ENCODE data around the gene COQ2. TPM values are rescaled to one million over a fixed set of nuclear protein-coding genes. Genes with fewer than 3 reads are reported as not detected.

Gene COQ2
- total RNA-seq, 2 experiments from 2014 or later: 12.1 to 14.4 TPM

GRCh38 chr4:83267830-83268475, 16.6 kb downstream of the COQ2 start:
- Histone ChIP-seq H3K4me2 (ENCODE audit: low read length) (no peak overlapping the region), H3K36me3 (ENCODE audit: insufficient read depth, low read length) (peaks cover 85% of the 10 kb centered on the region), H4K20me1 (ENCODE audit: insufficient read depth, low read length) (no peaks in the 10 kb centered on the region), H3K9me2 (ENCODE audit: insufficient read depth, low read length) (no peaks in the 10 kb centered on the region), H2AFZ (ENCODE audit: low read length) (no peak overlapping the region), H3K4me1 (ENCODE audit: insufficient read depth, low read length, poor library complexity, severe bottlenecking) (no peaks in the 10 kb centered on the region), H3K4me3 (ENCODE audit: low read depth, low read length, poor library complexity, severe bottlenecking) (no peak overlapping the region), H3K9me3 (ENCODE audit: low read length) (no peaks in the 10 kb centered on the region), H3K27ac (ENCODE audit: low read depth, low read length, poor library complexity, severe bottlenecking) (no peak overlapping the region), H3K79me2 (ENCODE audit: insufficient read depth, low read depth, low read length) (no peaks in the 10 kb centered on the region)
- BruUV-seq (replicated peaks): no TSS peak
- intact Hi-C loops (cut with micrococcal nuclease; ENCODE audit: unreplicated experiment): no loop called here
- ChIA-PET POLR2A (interaction anchor here (1.0 to 2.7 kb wide), 3 partner anchors 12 to 232 kb away, joined by 3 to 12 read pairs (median 11); partner anchors contain the start of gene COPS4), CTCF (ENCODE audit: unreplicated experiment) (interaction anchor here (1.2 kb wide), 1 partner anchor 12 kb away, joined by 3 read pairs; no protein-coding TSS in a partner anchor)
- no peak for DNase-seq (ENCODE audit: low spot score)
- TF ChIP-seq EZH2phosphoT487 (IDR thresholded peaks at IDR 0.05; ENCODE audit: borderline replicate concordance, low read depth, low read length): no peak

GRCh38 chr4:83267121-83267829, 17.3 kb downstream of the COQ2 start:
- TF ChIP-seq, protein P1, sequence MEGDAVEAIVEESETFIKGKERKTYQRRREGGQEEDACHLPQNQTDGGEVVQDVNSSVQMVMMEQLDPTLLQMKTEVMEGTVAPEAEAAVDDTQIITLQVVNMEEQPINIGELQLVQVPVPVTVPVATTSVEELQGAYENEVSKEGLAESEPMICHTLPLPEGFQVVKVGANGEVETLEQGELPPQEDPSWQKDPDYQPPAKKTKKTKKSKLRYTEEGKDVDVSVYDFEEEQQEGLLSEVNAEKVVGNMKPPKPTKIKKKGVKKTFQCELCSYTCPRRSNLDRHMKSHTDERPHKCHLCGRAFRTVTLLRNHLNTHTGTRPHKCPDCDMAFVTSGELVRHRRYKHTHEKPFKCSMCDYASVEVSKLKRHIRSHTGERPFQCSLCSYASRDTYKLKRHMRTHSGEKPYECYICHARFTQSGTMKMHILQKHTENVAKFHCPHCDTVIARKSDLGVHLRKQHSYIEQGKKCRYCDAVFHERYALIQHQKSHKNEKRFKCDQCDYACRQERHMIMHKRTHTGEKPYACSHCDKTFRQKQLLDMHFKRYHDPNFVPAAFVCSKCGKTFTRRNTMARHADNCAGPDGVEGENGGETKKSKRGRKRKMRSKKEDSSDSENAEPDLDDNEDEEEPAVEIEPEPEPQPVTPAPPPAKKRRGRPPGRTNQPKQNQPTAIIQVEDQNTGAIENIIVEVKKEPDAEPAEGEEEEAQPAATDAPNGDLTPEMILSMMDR (conservative IDR thresholded peaks at IDR 0.05; ENCODE audit: low read length): no peak
- TF ChIP-seq EZH2phosphoT487 (IDR thresholded peaks at IDR 0.05; ENCODE audit: borderline replicate concordance, low read depth, low read length): no peak
- DNase-seq (ENCODE audit: low spot score): no peak
- no peak overlapping the region for H3K4me2 ChIP-seq (ENCODE audit: low read length)
- no peaks in the 10 kb centered on the region for H4K20me1 ChIP-seq (ENCODE audit: insufficient read depth, low read length)
- no peak overlapping the region for H2AFZ ChIP-seq (ENCODE audit: low read length)
- H3K79me2 ChIP-seq (ENCODE audit: insufficient read depth, low read depth, low read length): no peaks in the 10 kb centered on the region
- no peak overlapping the region for H3K4me3 ChIP-seq (ENCODE audit: low read depth, low read length, poor library complexity, severe bottlenecking)
- H3K9me2 ChIP-seq (ENCODE audit: insufficient read depth, low read length): no peaks in the 10 kb centered on the region
- H3K9me3 ChIP-seq (ENCODE audit: low read length): no peaks in the 10 kb centered on the region
- peaks cover 84% of the 10 kb centered on the region for H3K36me3 ChIP-seq (ENCODE audit: insufficient read depth, low read length)
- H3K27ac ChIP-seq (ENCODE audit: low read depth, low read length, poor library complexity, severe bottlenecking): no peak overlapping the region
- CTCF ChIA-PET (ENCODE audit: unreplicated experiment): interaction anchor here (1.2 kb wide), 1 partner anchor 13 kb away, joined by 3 read pairs; no protein-coding TSS in a partner anchor
- POLR2A ChIA-PET: interaction anchor here (0.6 to 2.7 kb wide), 8 partner anchors 9 to 1924 kb away, joined by 3 to 12 read pairs (median 4); partner anchors contain the start of gene COPS4
- no peaks in the 10 kb centered on the region for H3K4me1 ChIP-seq (ENCODE audit: insufficient read depth, low read length, poor library complexity, severe bottlenecking)
- intact Hi-C loops (cut with micrococcal nuclease; ENCODE audit: unreplicated experiment): no loop called here
- BruUV-seq (replicated peaks): no TSS peak

DNA sequence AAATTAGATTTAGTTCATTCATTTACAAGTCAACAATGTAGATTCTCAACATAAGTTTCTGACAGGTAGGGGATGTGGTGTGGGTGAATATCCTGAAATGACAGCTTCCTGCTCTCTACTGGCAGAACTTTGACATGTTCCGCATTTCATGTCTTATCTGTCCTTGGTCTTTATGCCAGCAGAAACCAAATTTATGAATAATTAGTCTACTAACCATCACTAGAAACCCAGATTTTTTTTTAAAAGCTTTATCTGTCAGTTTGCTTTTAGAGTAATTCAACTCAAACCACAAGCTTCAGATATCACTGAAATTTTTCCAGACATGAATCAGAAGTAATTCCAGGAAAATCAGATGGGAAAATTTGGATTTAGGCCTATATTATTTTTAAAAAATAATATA, 17.9 kb downstream of the COQ2 start:
- no peaks in the 10 kb centered on the region for H3K9me3 ChIP-seq (ENCODE audit: low read length)
- peak; percentile 49 for DNase-seq (ENCODE audit: low spot score)
- H3K4me2 ChIP-seq (ENCODE audit: low read length): no peak overlapping the region
- H2AFZ ChIP-seq (ENCODE audit: low read length): no peak overlapping the region
- intact Hi-C loops (cut with micrococcal nuclease; ENCODE audit: unreplicated experiment): no loop called here
- H3K4me1 ChIP-seq (ENCODE audit: insufficient read depth, low read length, poor library complexity, severe bottlenecking): no peaks in the 10 kb centered on the region
- BruUV-seq (replicated peaks): no TSS peak
- ChIA-PET CTCF (ENCODE audit: unreplicated experiment) (no interaction called here), POLR2A (interaction anchor here (0.6 to 2.7 kb wide), 8 partner anchors 9 to 1924 kb away, joined by 3 to 12 read pairs (median 3); partner anchors contain the start of gene COPS4)
- H3K4me3 ChIP-seq (ENCODE audit: low read depth, low read length, poor library complexity, severe bottlenecking): no peak overlapping the region
- H4K20me1 ChIP-seq (ENCODE audit: insufficient read depth, low read length): no peaks in the 10 kb centered on the region
- TF ChIP-seq EZH2phosphoT487 (IDR thresholded peaks at IDR 0.05; ENCODE audit: borderline replicate concordance, low read depth, low read length): no peak
- TF ChIP-seq, protein P1 (conservative IDR thresholded peaks at IDR 0.05; ENCODE audit: low read length): peak; percentile 51
- H3K27ac ChIP-seq (ENCODE audit: low read depth, low read length, poor library complexity, severe bottlenecking): no peak overlapping the region
- no peaks in the 10 kb centered on the region for H3K79me2 ChIP-seq (ENCODE audit: insufficient read depth, low read depth, low read length)
- no peaks in the 10 kb centered on the region for H3K9me2 ChIP-seq (ENCODE audit: insufficient read depth, low read length)
- H3K36me3 ChIP-seq (ENCODE audit: insufficient read depth, low read length): peaks cover 87% of the 10 kb centered on the region
